Measurements from ENCODE around the gene MTG1.

The MTG1 gene

GRCh38 chr10:133359554-133359971, 34.4 kb upstream of the MTG1 start:
- DNase-seq (ENCODE audit: low read depth, low spot score) = no peak
- TF ChIP-seq CTCF (IDR thresholded peaks at IDR 0.05; ENCODE audit: low read depth, low read length) = no peak
- in situ Hi-C loops (cut with HindIII; ENCODE audit: low sequenced_read_pairs) = no loop called here
- H3K4me3 ChIP-seq (ENCODE audit: low read depth, low read length) = no peak overlapping the region

GRCh38 chr10:133359972-133360610, 33.9 kb upstream of the MTG1 start:
- no peak overlapping the region for H3K4me3 ChIP-seq (ENCODE audit: low read depth, low read length)
- DNase-seq (ENCODE audit: low read depth, low spot score) = no peak
- in situ Hi-C loops (cut with HindIII; ENCODE audit: low sequenced_read_pairs) = no loop called here
- TF ChIP-seq CTCF (IDR thresholded peaks at IDR 0.05; ENCODE audit: low read depth, low read length) = no peak

- no peak overlapping the region for H3K4me3 ChIP-seq (ENCODE audit: low read depth, low read length)
- in situ Hi-C loops (cut with HindIII; ENCODE audit: low sequenced_read_pairs) = no loop called here
- DNase-seq (ENCODE audit: low read depth, low spot score) = no peak
- no peak for TF ChIP-seq CTCF (IDR thresholded peaks at IDR 0.05; ENCODE audit: low read depth, low read length)
Measured at GRCh38 chr10:133361227-133361626, 32.7 kb upstream of the MTG1 start.

- no peak for DNase-seq (ENCODE audit: low read depth, low spot score)
- H3K4me3 ChIP-seq (ENCODE audit: low read depth, low read length) = no peak overlapping the region
- TF ChIP-seq CTCF (IDR thresholded peaks at IDR 0.05; ENCODE audit: low read depth, low read length) = no peak
- in situ Hi-C loops (cut with HindIII; ENCODE audit: low sequenced_read_pairs) = no loop called here
Measured at GRCh38 chr10:133361773-133362441, 32.0 kb upstream of the MTG1 start.

GRCh38 chr10:133362846-133363245, 31.1 kb upstream of the MTG1 start:
- no peak for DNase-seq (ENCODE audit: low read depth, low spot score)
- in situ Hi-C loops (cut with HindIII; ENCODE audit: low sequenced_read_pairs) = no loop called here
- no peak for TF ChIP-seq CTCF (IDR thresholded peaks at IDR 0.05; ENCODE audit: low read depth, low read length)
- H3K4me3 ChIP-seq (ENCODE audit: low read depth, low read length) = no peak overlapping the region

- in situ Hi-C loops (cut with HindIII; ENCODE audit: low sequenced_read_pairs) = no loop called here
- DNase-seq (ENCODE audit: low read depth, low spot score) = no peak
- no peak overlapping the region for H3K4me3 ChIP-seq (ENCODE audit: low read depth, low read length)
- no peak for TF ChIP-seq CTCF (IDR thresholded peaks at IDR 0.05; ENCODE audit: low read depth, low read length)
Measured at GRCh38 chr10:133364645-133365431, 29.1 kb upstream of the MTG1 start.
